A673 (cell line): ENCODE data around the gene UNC13D.

Experiments
- CTCF ChIP-seq: fragments of 300-800, 200-600 bp; sonication (generic); conservative IDR thresholded peaks from 2 replicates; pipeline ENCODE4 v1.5.1; 2017; ENCODE audit warnings: low read depth, mild to moderate bottlenecking, antibody characterized with exemption, low read length, moderate library complexity, mixed read lengths
- EZH2 ChIP-seq: fragments of 200-600 bp; sonication (generic); IDR thresholded peaks from 2 replicates; pipeline ENCODE4 v1.6.1; 2017; ENCODE audit warnings: borderline replicate concordance, low read depth, mild to moderate bottlenecking, mixed read lengths, antibody characterized with exemption, low read length; ENCODE audit not compliant: poor library complexity, severe bottlenecking

- TF ChIP-seq CTCF = no peak
- TF ChIP-seq EZH2 = no peak
Measured at GRCh38 chr17:75844530-75845057, 390 bp upstream of the UNC13D start.
